Peyer's patch (tissue), 4 donors: ENCODE data around the gene SCART1. TPM values are rescaled to one million over a fixed set of nuclear protein-coding genes. Genes with fewer than 3 reads are reported as not detected.
A peak's percentile ranks its signal among the peaks of the same experiment; 100 is the strongest.

Experiments
- DNase-seq, 3 donors: peaks; one replicate each; pipeline ENCODE4 v3.0.0-alpha.2; 2017 to 2019
- H3K27ac ChIP-seq, 4 donors: fragments of 200-600 bp; sonication (generic); one replicate each; pipeline ENCODE4 v1.5.1; 2016 to 2019
- H3K27me3 ChIP-seq, 2 donors: fragments of 200-600 bp; sonication (generic); one replicate each; pipeline ENCODE4 v1.5.1; 2019
- H3K36me3 ChIP-seq, 3 donors: fragments of 200-600 bp; sonication (generic); one replicate each; pipeline ENCODE4 v1.5.1; 2016 to 2019
- H3K4me1 ChIP-seq, 4 donors: fragments of 200-600 bp; sonication (generic); one replicate each; pipeline ENCODE4 v1.5.1; 2016 to 2019
- H3K4me3 ChIP-seq, 4 donors: fragments of 200-600 bp; sonication (generic); 1 replicate in 3 of 4; 2 replicates in 1 of 4; pipeline ENCODE4 v1.5.1; 2016 to 2019; ENCODE audit warnings: mild to moderate bottlenecking in 1 of 4
- H3K9me3 ChIP-seq, 4 donors: fragments of 200-600 bp; sonication (generic); one replicate each; pipeline ENCODE4 v1.5.1; 2016 to 2019; ENCODE audit warnings: mild to moderate bottlenecking in 1 of 4
- CTCF ChIP-seq, 6 experiments: fragments of 450-650 bp in 4 of 6; fragments of 200-600 bp in 2 of 6; sonication (generic) in 1 of 6; IDR thresholded peaks; one replicate each; pipeline ENCODE4 v1.5.1; 2017 to 2019; ENCODE audit warnings: antibody characterized with exemption in 6 of 6, mild to moderate bottlenecking in 3 of 6, moderate library complexity in 1 of 6
- POLR2A ChIP-seq, 2 donors: fragments of 450-650 bp; IDR thresholded peaks; one replicate each; pipeline ENCODE4 v1.5.1; 2017; ENCODE audit warnings: antibody characterized with exemption in 2 of 2, mild to moderate bottlenecking in 2 of 2, moderate library complexity in 2 of 2
- total RNA-seq, 4 donors: library from RNA; depleted of rRNA; stranded (reverse); fragments of >200 nt; gene quantifications; one replicate each; pipeline ENCODE4 v1.1.0, GENCODE V29; 2016

SCART1 gene
- total RNA-seq, 4 donors from 2014 or later: 1.9 to 14.6 (median 8.7) TPM

GRCh38 chr10:133415752-133416151 lies 38.0 kb upstream of the SCART1 start:
- H3K27ac ChIP-seq: no peak overlapping the region
- H3K27me3 ChIP-seq: no peaks in the 10 kb centered on the region
- H3K36me3 ChIP-seq: peaks cover 0 to 74% (median 0%) of the 10 kb centered on the region in 3 donors
- H3K4me1 ChIP-seq: no peaks in the 10 kb centered on the region
- TF ChIP-seq POLR2A (IDR thresholded peaks at IDR 0.05): no peak
- TF ChIP-seq CTCF (IDR thresholded peaks at IDR 0.05): no peak
- H3K9me3 ChIP-seq: peaks cover 0 to 3% (median 0%) of the 10 kb centered on the region in 4 donors
- DNase-seq: peak in 1 of 3 donors; percentile 47
- no peak overlapping the region for H3K4me3 ChIP-seq

- H3K36me3 ChIP-seq: peaks cover 0 to 48% (median 0%) of the 10 kb centered on the region in 3 donors
- no peak for TF ChIP-seq CTCF (IDR thresholded peaks at IDR 0.05)
- TF ChIP-seq POLR2A (IDR thresholded peaks at IDR 0.05): no peak
- no peak overlapping the region for H3K27ac ChIP-seq
- DNase-seq: no peak
- no peak overlapping the region for H3K4me3 ChIP-seq
- H3K9me3 ChIP-seq: peaks cover 0 to 3% (median 0%) of the 10 kb centered on the region in 4 donors
- peaks cover 0 to 5% (median 0%) of the 10 kb centered on the region in 4 donors for H3K4me1 ChIP-seq
- peaks cover 0 to 3% of the 10 kb centered on the region in 2 donors for H3K27me3 ChIP-seq
These were observed 35.3 kb upstream of the SCART1 start for GRCh38 chr10:133418289-133418993.

- peaks cover 0 to 44% (median 0%) of the 10 kb centered on the region in 3 donors for H3K36me3 ChIP-seq
- H3K9me3 ChIP-seq: peaks cover 0 to 2% (median 0%) of the 10 kb centered on the region in 4 donors
- DNase-seq: no peak
- no peak for TF ChIP-seq CTCF (IDR thresholded peaks at IDR 0.05)
- TF ChIP-seq POLR2A (IDR thresholded peaks at IDR 0.05): no peak
- peaks cover 0 to 3% of the 10 kb centered on the region in 2 donors for H3K27me3 ChIP-seq
- no peak overlapping the region for H3K4me3 ChIP-seq
- H3K4me1 ChIP-seq: peaks cover 0 to 8% (median 0%) of the 10 kb centered on the region in 4 donors
- H3K27ac ChIP-seq: no peak overlapping the region
These were observed 34.4 kb upstream of the SCART1 start for GRCh38 chr10:133419211-133419950.

GRCh38 chr10:133420028-133420427 lies 33.7 kb upstream of the SCART1 start:
- Histone ChIP-seq H3K4me1 (peaks cover 0 to 8% (median 0%) of the 10 kb centered on the region in 4 donors), H3K36me3 (peaks cover 0 to 39% (median 0%) of the 10 kb centered on the region in 3 donors), H3K9me3 (no peaks in the 10 kb centered on the region), H3K27ac (no peak overlapping the region), H3K4me3 (no peak overlapping the region), H3K27me3 (peaks cover 0 to 3% of the 10 kb centered on the region in 2 donors)
- TF ChIP-seq CTCF (IDR thresholded peaks at IDR 0.05) (no peak), POLR2A (IDR thresholded peaks at IDR 0.05) (no peak)
- no peak for DNase-seq

- H3K27ac ChIP-seq: no peak overlapping the region
- H3K9me3 ChIP-seq: no peaks in the 10 kb centered on the region
- H3K4me1 ChIP-seq: peaks cover 0 to 8% (median 0%) of the 10 kb centered on the region in 4 donors
- peaks cover 0 to 34% (median 0%) of the 10 kb centered on the region in 3 donors for H3K36me3 ChIP-seq
- no peak overlapping the region for H3K4me3 ChIP-seq
- DNase-seq: no peak
- TF ChIP-seq CTCF (IDR thresholded peaks at IDR 0.05) (no peak), POLR2A (IDR thresholded peaks at IDR 0.05) (no peak)
- H3K27me3 ChIP-seq: peaks cover 0 to 3% of the 10 kb centered on the region in 2 donors
These were observed 33.2 kb upstream of the SCART1 start for GRCh38 chr10:133420579-133420978.
